GM18861 (cell line): ENCODE results near the gene QRFPR.
"Not testable (repeated sequence)": the region's sequence is repeated elsewhere in the genome, so short reads cannot be mapped to it uniquely, and the experiment has no call there.

Source experiments
- ATAC-seq: cut with Tn5 transposase; IDR thresholded peaks from one replicate; pipeline ENCODE4 v1.9.1; 2021; ENCODE audit not compliant: unreplicated experiment

The QRFPR gene

GRCh38 chr4:121380776-121381462 lies at the start of gene QRFPR:
TSS of gene QRFPR (minus strand) at chr4:121381018. CDS start at chr4:121380647, 371 bp downstream.
- ATAC-seq: no peak

GRCh38 chr4:121428721-121429120 lies 47.9 kb upstream of the QRFPR start:
- ATAC-seq: no peak

GRCh38 chr4:121421594-121421993 lies 40.8 kb upstream of the QRFPR start:
- no peak for ATAC-seq

GRCh38 chr4:121411151-121411744 lies 30.4 kb upstream of the QRFPR start:
- no peak for ATAC-seq

- ATAC-seq: not testable (repeated sequence)
These were observed 27.7 kb upstream of the QRFPR start for GRCh38 chr4:121408567-121408966.

- ATAC-seq: no peak
These were observed 19.8 kb upstream of the QRFPR start for GRCh38 chr4:121400632-121401031.

- ATAC-seq: no peak
These were observed 17.3 kb upstream of the QRFPR start for GRCh38 chr4:121397941-121398601.

GRCh38 chr4:121397434-121397833 lies 16.6 kb upstream of the QRFPR start:
- ATAC-seq: no peak

GRCh38 chr4:121392426-121393086 lies 11.7 kb upstream of the QRFPR start:
- ATAC-seq: no peak

GRCh38 chr4:121390335-121390734 lies 9.5 kb upstream of the QRFPR start:
- no peak for ATAC-seq

- no peak for ATAC-seq
These were observed 1.5 kb downstream of the QRFPR start for GRCh38 chr4:121379276-121379675.

- ATAC-seq: no peak
These were observed 3.7 kb downstream of the QRFPR start for GRCh38 chr4:121377076-121377475.

GRCh38 chr4:121376556-121376955 lies 4.3 kb downstream of the QRFPR start:
- ATAC-seq: no peak

- ATAC-seq: no peak
These were observed 4.7 kb downstream of the QRFPR start for GRCh38 chr4:121376097-121376496.

GRCh38 chr4:121375262-121375661 lies 5.6 kb downstream of the QRFPR start:
- no peak for ATAC-seq

- ATAC-seq: no peak
These were observed 7.0 kb downstream of the QRFPR start for GRCh38 chr4:121373841-121374240.

- peak; percentile 47 for ATAC-seq
These were observed 10.0 kb downstream of the QRFPR start for GRCh38 chr4:121370729-121371325.

- ATAC-seq: no peak
These were observed 20.3 kb downstream of the QRFPR start for GRCh38 chr4:121360495-121360894.

GRCh38 chr4:121358473-121358872 lies 22.3 kb downstream of the QRFPR start:
- ATAC-seq: no peak

- ATAC-seq: no peak
These were observed 27.6 kb downstream of the QRFPR start for GRCh38 chr4:121353213-121353612.

GRCh38 chr4:121344098-121344497 lies 36.7 kb downstream of the QRFPR start:
- no peak for ATAC-seq
